ENCODE data around the gene MYBPH.

The MYBPH gene

DNA sequence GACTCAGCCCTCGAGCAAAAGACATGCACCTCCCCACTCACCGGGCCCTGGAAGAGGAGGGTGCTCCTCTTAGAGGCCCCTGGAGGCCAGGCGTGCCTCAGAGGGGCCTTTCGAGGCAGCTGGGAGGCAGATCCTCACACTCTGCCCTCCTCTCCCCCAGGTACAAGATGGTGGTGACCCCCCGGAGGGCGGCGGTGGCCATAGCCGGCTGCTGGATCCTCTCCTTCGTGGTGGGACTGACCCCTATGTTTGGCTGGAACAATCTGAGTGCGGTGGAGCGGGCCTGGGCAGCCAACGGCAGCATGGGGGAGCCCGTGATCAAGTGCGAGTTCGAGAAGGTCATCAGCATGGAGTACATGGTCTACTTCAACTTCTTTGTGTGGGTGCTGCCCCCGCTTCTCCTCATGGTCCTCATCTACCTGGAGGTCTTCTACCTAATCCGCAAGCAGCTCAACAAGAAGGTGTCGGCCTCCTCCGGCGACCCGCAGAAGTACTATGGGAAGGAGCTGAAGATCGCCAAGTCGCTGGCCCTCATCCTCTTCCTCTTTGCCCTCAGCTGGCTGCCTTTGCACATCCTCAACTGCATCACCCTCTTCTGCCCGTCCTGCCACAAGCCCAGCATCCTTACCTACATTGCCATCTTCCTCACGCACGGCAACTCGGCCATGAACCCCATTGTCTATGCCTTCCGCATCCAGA, 10.4 kb downstream of the MYBPH start:
- no peak for DNase-seq

DNA sequence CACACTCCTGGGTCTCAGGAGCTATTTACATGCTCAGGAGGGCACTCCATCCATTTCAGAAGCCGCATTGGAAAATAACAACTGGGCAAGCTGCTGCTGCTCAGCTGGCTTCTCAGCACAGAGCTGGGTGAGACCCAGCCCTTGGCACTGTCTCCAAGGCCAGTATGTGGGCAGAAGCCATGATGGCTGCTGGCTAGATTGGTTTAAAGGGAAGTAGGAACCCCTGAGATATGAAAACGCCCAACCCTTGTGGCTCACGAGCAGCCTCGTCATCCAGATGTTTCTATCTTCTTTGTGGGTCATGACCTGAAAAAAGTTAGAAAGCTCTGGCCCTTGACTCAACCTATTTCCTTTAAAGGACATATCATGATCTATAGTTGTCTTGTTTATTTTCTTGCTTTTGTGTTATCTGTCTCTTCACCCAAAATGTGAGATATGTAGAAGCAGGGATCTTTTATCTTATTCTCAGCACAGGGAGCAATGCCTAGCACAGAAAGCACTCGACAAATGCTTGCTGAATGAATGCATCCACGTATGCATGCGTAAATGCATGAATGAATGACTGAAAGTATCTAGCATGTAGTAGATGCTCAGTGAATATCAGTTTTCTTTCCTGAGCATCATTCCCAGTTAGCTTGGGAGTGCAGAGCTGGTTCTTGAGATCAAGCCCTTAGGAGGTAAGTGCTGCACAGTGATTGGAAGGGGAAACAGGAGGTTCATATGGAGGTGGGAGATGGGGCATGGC, 11.6 kb downstream of the MYBPH start:
- DNase-seq: no peak

DNA sequence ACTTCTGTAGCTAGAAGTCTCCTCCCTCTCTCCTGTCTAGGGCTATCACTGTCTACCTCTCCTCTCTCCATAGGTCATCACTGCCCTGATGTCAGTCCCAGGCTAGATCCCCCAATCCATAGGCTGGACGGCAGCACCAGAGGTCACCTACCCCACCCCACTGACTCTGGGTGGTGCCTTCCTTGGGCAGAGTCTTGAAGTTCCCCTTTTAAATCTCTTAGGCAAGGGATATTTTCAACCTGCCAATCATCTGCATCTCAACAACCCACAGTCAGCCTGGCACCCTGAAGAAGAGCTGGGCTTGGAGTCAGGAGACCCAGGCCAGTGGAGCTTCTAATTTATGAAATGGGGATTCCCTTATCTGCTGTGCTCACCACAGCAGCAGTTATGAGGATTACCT, 13.2 kb downstream of the MYBPH start:
- DNase-seq: no peak

DNA sequence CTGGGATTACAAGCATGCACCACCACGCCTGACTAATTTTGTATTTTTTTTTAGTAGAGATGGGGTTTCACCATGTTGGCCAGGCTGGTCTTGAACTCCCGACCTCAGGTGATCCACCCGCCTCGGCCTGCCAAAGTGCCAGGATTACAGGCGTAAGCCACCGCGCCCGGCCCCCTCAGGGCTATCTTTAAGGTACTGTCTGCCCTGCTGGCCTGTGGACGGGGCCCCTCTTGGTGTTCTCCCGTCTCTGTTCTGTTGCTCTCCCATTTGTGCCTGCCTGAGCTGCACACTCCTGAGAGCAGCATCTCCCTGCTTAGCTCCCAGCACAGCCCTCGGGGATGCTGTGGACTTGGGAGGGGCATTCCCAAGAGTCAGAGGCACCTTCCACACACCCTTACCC, 13.9 kb downstream of the MYBPH start:
- DNase-seq: no peak

DNA sequence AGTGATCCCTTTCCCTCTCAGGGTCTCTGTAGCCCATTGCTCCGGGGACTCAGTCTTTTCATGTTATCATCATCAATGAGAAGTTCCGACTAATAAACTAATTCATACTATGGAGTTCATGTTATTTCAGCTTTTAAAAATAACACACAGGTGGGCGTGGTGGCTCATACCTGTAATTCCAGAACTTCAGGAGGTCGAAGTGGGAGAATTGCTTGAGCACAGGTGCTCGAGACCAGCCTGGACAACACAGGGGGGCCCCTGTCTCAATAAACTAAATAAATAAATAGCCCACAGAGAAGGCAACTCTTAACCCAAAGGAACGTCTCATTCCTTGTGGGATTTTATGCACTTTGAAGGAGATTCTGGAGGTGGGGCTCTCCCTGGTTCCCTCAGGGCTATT, 14.5 kb downstream of the MYBPH start:
- no peak for DNase-seq

DNA sequence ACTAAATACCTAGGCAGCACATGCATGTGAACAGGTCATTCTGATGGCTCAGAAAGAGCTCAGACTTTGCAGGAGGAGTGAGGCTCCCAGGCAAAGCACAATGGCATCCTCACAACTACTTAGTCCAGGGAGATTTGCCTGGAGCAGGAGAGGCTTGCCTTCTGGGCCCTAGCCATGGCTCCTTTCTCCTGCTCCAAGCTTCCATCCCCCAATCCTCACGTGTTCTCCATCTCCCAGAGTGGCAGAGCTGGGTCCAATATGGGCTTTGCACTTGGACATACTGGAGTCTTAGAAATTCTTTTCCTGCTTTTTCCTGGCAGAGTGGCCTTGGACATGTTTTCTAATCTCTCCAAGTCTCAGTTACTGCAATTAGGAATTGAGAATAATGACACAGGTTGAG, 15.8 kb downstream of the MYBPH start:
- DNase-seq: no peak

DNA sequence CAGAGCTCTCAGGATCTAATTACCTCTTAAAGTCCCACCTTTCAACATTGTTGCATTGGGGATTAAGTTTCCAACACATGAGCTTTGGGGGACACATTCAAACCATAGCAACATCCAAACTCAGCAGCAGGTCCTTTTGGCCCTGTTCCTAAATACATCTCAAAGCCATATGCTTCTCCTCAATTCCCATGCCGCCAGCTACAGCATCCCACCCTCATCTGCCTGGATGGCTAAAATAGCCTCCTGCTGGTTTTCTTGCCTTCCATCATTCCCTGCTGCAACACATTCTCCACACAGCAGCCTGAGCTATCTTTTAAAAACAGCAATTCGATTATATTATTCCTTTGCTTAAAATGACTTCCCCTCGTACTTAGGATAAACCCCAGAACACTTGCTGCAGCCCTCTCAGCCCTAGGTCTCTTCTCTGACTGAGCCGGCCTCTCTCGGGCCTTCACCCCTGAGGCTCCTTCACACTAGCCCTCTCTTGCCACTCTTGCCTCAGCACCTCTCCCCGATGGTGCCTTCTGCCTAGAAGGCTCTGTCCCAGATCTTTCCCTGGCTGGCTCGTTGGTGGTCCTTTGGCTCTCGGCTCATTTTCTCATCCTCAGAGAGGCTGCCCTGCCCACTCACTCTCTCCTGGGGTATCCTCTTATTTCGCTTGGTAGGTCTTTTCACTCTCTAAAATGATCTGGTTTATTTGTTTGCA, 16.5 kb downstream of the MYBPH start:
- no peak for DNase-seq

DNA sequence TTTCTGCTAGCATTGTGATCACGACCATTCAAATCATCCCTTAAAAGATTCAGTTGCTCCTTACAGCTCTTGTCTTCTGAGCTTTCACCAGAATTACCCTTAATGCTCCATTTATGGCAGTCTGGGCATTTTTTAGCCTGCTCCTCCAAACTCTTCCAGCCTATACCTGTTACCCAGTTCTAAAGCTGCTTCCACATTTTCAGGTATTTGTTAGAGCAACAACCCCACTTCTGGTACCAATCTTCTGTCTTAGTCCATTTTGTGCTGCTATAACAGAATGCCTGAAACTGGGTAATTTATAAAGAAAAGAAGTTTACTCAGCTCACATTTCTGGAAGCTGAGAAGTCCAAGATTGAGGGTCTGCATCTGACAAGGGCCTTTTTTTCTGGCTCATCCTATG, 17.2 kb downstream of the MYBPH start:
- no peak for DNase-seq

DNA sequence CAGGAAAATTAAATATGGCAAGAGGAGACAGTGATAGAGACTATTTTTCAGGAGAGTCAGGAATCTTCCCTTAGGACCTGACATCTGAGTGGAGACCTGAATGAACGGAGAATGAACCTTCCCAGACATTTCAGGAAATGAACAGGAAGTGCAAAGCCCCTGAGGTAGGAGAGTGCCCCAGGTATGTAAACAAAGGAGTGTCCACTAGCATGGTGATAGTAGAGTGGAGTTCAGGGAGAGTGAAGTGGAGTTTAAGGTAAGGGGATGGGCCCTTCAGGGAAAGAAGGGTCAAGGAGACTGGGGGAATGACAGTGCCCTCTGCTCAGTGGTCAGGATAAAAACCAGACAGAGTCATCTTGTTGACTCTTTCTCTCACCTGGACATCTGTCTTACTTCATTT, 19.3 kb downstream of the MYBPH start:
- DNase-seq: no peak

DNA sequence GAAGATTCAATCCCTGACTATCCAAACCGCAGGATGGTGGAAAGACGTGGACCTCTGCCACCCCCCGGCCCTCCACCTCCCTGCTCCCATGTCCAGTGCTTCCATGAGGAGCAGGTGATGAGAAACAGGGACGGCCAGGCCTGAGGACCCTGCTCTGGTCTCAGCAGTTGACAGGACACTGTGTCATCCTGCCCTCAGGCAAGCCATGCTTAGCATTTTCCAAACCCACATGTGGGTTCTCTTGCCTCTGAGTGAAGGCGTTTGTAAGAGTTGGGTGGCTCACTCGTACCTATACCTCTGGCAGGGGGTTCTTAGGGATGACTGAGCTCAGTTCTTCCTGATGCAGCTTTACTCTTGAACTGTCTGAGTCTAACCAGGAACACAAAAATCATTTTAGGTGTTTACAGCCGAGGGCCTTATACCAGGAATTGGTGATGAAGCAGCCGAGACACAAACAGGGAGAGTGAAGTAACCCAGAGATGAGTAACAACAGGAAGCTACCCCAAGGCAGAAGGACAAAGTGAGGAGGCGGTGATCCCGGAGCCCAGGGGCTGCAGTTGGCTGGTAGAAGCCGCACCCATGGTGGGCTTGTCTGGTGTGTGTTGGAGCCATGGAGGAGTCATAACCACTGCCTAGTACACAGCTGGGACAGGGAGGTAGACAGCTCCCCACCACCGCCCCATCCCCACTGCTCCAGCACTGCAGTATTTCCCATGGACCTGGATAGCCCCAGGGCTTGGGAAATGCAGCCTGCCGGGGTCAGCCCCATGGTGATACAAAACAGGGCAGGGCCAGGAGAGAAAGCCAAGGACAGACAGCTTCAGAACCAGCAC, 21.4 kb downstream of the MYBPH start:
- DNase-seq: no peak

DNA sequence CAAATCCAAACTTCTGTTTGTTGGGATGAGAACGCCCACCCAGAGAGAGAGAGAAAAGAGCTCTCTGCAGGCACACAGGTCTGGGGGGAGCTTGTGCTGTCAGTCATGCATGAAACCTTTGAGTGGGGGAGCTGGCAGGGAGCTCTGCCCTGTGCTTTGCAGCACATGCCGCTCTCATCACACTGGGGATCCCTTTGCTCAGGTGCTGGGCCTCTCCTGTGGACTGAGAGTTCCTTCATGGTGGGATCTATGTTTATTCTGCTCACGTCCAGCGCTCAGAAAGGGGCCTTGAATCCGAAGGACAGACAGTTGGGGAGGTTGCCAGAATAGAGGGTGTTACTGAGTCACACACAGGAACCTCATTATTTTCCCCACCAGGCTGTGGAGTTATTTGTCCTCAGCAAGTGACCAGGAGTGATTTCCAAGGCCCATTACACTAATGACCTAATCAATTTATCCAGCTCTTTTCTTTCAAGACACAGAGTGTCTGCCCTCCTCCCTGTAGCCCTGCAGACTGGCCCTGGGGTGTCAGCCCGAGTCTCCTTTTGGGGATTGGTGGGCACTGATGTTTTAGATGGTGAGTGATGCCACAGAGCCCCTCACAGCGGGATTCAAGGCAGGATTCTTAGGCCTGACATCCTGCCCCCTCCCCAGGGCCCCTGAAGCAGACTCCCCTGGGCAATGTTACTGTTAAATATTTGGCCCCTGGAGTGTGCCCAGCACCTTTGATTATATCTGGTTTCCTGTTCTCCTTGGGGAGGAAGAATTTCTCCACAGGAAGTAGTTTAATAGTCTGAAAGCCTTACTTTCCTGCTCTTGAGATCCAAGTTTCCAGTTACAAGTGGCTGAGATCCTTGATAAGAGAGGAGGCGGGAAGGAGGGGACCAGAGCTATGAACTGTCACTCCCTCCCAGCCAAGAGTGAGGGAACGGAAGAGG, 22.3 kb downstream of the MYBPH start:
- no peak for DNase-seq

DNA sequence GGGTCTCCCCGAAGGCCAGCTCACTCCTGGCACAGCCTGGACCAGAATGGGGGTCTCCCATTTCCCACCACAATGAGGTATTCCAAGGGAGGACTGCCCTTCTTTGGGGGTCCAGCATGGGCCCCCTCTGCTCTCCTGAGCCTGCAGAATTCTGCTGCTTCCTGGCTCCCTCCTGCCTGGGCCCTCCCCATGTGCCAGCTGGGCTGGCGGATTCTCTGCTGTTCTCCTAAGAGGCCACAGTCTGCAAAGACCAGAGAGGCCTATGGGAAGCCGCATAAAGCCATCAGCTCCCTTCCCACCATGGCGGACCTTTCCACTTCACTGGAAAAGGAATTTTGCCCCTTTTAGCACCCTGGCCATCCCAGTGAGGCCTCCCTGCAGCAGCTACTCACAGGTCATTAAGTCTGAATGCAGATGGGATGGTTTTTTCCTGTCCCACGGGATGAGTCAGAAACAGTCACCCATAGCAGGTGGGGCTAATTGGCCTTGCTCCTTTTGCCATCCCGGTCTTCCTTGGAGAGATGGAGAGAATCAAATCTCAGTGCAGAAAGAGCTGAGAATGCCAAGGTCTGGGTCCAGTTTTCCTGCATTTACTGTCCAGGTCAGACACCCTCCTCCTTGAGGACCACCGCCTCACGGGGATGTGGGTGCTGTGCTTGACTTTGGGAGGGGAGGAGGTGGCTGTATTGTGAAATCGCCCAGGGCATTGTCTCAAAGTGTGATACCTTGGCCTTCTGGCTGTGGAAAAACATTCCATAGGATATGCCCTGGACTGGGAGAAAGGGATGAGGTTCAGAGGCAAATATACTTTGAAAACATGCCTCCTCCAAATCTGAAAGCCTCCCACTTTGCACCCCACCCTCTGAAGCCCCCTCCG, 23.2 kb downstream of the MYBPH start:
- DNase-seq: no peak

DNA sequence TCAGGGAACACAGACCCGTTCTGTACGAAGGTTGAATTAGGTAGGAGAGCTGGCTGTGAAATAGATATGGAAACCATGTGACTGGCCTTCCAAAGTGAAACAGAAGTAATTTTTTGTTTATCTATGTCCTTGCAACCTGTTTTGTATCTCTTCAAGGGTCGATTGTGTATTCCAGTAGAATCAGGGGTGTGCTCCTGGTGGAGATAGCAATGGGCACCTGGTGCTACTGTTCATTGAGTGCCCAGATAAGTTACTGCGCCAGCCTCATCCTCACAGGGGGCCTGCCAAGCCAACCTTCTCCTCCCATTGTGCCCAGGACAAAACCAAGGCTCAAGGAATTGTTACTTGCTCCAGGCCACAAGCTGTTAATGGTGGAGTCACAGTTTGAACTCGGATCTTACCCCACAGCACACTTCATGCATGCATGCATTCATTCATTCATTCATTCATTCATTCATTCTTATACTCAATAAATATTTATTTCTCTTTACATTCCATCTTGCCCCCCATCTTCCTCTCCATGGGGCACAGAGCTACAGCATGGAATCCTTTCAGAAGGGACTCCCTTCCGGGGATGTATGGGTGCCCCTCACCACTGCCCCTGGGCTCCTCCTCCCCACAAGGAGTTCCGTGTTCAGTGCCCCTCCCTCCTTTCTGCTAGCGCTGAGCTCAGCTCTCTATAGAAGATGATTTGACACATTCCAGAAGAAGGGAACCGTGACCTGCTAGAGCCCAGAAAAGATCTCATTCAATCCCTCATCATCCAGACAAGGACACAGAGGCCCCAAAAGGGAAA, 24.1 kb downstream of the MYBPH start:
- no peak for DNase-seq

DNA sequence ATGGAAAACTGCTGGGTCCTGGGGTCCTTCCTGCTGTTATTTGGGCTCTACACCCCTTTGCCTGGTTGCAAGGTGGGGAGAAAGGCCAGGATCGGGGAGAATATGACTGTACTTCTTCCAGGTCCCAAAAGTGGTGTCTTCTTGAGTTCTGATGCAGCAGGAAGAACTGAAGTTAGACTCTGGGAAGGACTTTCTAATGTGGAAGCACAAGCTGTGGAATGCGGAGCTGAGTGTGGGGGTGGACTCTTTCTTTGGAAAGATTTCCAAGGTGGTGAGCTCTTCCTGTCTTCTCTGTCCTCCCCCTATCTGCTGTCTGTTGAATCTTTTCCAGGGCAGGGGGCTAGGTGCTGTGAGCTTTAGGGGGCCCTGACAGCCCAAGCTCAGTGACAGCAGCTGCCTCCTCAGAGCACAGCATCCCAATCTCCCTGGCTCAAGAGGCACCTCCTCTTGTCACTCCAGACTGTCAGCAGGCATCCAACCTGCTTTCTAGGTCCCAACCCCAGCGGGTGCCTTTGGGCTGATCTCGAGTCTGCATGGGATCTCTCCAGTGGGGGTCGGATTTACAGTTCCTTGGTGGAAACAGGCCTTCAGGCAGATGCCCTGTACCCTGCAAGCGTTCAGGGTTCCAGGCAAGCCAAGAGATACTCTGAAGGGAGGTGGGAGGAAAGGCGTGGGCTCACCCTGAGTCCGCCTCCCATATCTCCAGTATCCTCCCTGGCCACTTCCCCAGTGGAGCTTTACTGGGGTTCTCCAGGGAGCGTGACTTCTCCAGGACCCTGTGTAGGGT, 24.9 kb downstream of the MYBPH start:
- DNase-seq: no peak

DNA sequence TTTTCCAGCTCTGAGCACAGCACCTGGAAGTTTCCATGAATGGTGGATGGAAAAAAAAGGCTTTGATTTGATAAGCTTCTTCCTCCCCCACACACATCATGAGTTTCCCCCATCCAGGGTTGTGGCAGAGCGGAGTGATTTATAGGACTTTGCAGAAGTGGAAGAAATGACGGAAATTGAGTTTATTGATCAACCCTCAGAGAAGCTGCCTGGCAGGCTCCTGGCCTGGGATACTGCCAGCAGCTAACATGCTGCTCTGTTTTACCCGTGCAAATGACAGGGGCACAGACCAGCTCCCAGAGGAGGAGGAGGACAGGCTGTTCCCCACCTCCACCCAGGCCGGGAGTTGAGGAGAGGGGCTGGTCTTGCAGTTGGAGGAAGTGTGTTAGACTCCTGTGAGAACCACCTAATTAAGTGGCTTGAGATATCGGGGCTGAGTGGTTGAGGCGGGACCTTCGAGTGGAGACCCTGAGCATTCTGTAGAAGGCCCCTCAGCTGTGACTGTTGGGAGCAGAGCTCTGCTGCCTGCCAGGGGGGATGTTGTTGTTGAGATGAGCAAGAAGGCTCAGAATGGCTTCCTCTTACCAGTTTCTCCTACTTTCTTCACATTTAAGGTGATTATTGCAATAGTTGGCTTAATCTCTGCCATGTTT, 26.3 kb downstream of the MYBPH start:
- DNase-seq: no peak

DNA sequence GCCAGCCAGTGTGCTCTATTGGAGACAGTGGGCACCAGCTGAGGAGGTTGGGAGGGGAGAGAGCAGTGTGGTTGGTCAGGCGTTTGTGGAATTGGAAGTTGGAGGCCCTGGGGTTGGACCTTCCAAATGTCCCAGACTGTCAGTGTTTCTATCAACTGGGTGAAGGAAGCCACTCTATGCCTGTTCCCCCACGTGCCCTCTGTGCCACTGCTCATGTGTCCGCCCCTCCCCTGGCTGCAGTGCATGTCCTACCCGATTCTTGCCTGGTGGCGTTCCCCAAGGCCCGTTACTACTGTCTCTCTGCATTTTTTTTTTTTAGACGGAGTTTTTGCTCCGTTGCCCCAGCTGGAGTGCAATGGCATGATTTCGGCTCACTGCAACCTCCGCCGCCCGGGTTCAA, 27.0 kb downstream of the MYBPH start:
- DNase-seq: no peak

DNA sequence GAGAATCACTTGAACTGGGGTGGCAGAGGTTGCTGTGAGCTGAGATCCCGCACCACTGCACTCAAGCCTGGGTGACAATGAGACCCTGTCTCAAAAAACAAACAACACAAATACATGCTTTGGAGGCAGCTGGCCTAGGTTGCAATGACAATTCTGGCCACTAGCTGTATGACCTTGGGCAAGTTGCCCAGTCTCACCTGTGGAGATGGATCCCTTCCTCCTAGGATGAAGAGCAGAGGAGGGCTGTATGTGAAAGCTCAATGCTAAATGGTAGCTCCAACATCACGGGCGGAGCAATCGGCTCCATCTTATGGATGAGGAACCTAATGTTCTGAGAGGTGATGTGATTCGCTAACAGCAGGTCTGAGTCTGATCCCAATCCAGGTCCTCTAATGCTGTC, 27.5 kb downstream of the MYBPH start:
- no peak for DNase-seq

DNA sequence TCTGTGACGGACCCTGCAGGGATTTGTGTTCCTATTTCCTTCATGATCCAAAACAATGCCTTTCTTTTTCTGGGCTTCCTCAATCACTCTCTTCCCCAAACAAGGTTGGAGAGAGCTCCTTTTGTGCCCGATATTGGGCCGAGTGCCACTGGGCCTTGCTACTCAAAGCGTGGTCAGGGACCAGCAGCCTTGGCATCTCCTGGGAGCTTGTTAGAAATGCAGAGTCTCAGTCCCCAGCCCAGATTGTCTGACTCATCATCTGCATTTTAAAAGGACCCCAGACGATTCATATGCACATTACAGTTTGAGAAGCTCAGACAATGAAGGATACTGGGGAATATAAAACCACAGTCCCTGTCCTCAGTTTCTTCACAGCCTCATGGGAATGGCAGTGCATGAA, 28.2 kb downstream of the MYBPH start:
- no peak for DNase-seq

DNA sequence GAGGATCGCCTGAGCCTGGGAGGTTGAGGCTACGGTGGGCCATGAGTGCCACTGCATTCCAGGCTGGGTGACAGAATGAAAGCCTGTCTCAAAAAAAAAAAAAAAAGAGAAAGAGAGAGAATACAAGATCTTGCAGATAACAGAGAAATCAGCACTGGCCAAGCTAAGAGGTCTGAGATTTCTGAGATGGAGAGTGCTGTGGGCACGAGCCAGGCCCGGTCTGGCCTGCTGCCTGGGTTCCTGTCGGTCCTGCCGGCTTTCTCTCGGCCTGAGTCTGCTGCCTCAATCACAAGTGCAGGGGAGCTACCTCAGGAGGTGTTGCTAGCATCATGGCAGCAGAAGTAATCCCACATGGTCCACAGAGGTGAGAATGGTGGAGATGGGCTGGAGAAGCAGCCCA, 29.1 kb downstream of the MYBPH start:
- no peak for DNase-seq
